HepG2 (cell line): ENCODE results near the gene RMDN2. TPM values are rescaled to one million over a fixed set of nuclear protein-coding genes. Genes with fewer than 3 reads are reported as not detected.
A peak's percentile ranks its signal among the peaks of the same experiment; 100 is the strongest.

Experiments
- ARHGAP35 ChIP-seq: sonication (generic); formaldehyde crosslinking; IDR thresholded peaks from 2 replicates; pipeline ENCODE4 v1.9.0; 2022; ENCODE audit warnings: mild to moderate bottlenecking, inconsistent platforms, moderate library complexity, missing genetic modification reagents, borderline replicate concordance
- ERF ChIP-seq: IDR thresholded peaks from 2 replicates; pipeline ENCODE4 v1.6.1; 2018; ENCODE audit warnings: missing biosample characterization, missing genetic modification reagents
- FOXJ3 ChIP-seq: sonication (generic); formaldehyde crosslinking; IDR thresholded peaks from 2 replicates; pipeline ENCODE4 v1.4.0; 2020; ENCODE audit warnings: missing genetic modification reagents, mild to moderate bottlenecking, borderline replicate concordance
- FOXP1 ChIP-seq, 2 experiments: fragments of 450-650 bp in 1 of 2; IDR thresholded peaks; 2 replicates each; pipeline ENCODE4 v1.6.1; 2017 to 2018; ENCODE audit warnings: antibody characterized with exemption in 1 of 2
- GTF3A ChIP-seq: sonication (generic); formaldehyde crosslinking; conservative IDR thresholded peaks from 2 replicates; pipeline ENCODE4 v1.4.0; 2020; ENCODE audit warnings: mild to moderate bottlenecking, missing genetic modification reagents
- IRX3 ChIP-seq: sonication (generic); formaldehyde crosslinking; IDR thresholded peaks from 2 replicates; pipeline ENCODE4 v1.8.1; 2023; ENCODE audit warnings: mild to moderate bottlenecking, low read depth, missing genetic modification reagents, borderline replicate concordance
- JDP2 ChIP-seq: sonication (generic); formaldehyde crosslinking; IDR thresholded peaks from 2 replicates; pipeline ENCODE4 v1.8.1; 2022; ENCODE audit warnings: missing genetic modification reagents, borderline replicate concordance
- KAT2B ChIP-seq: fragments of 150-350 bp; IDR thresholded peaks from 2 replicates; pipeline ENCODE4 v1.6.1; 2014; ENCODE audit warnings: low read depth, low read length, borderline replicate concordance
- NCOA5 ChIP-seq: sonication (generic); formaldehyde crosslinking; IDR thresholded peaks from 2 replicates; pipeline ENCODE4 v1.4.0; 2020; ENCODE audit warnings: missing genetic modification reagents
- RAD21 ChIP-seq: fragments of 450-650 bp; formaldehyde crosslinking; IDR thresholded peaks from 2 replicates; pipeline ENCODE4 v1.5.0; 2020; ENCODE audit warnings: mild to moderate bottlenecking
- RBM39 ChIP-seq: fragments of 200-400 bp; formaldehyde crosslinking; IDR thresholded peaks from one replicate; pipeline ENCODE4 v1.6.1; 2018; ENCODE audit warnings: antibody characterized with exemption, mild to moderate bottlenecking, low read depth, low read length; ENCODE audit not compliant: poor library complexity, severe bottlenecking
- STAG1 ChIP-seq: sonication (generic); formaldehyde crosslinking; IDR thresholded peaks from 2 replicates; pipeline ENCODE4 v1.4.0; 2020; ENCODE audit warnings: missing genetic modification reagents
- TCF7 ChIP-seq: sonication (generic); IDR thresholded peaks from 2 replicates; pipeline ENCODE4 v1.6.1; 2016; ENCODE audit warnings: antibody characterized with exemption, low read depth
- ZFP41 ChIP-seq: sonication (generic); formaldehyde crosslinking; IDR thresholded peaks from 2 replicates; pipeline ENCODE4 v1.4.0; 2020; ENCODE audit warnings: mild to moderate bottlenecking, missing genetic modification reagents, borderline replicate concordance
- ZNF101 ChIP-seq: sonication (generic); formaldehyde crosslinking; IDR thresholded peaks from 2 replicates; pipeline ENCODE4 v1.4.0; 2020; ENCODE audit warnings: mild to moderate bottlenecking, low read depth, missing genetic modification reagents, borderline replicate concordance
- ZNF143 ChIP-seq: sonication (generic); formaldehyde crosslinking; IDR thresholded peaks from 2 replicates; pipeline ENCODE4 v1.4.0; 2020; ENCODE audit warnings: missing genetic modification reagents
- polyA plus RNA-seq, 8 experiments: library from polyadenylated mRNA; depleted of rRNA in 3 of 8; stranded (reverse) in 7 of 8; unstranded in 1 of 8; fragments of >200 nt; fragmentation: Illumina TruSeq in 4 of 8; extraction: Trizol in 4 of 8; gene quantifications; 2 replicates each; pipeline versions ENCODE4 v1.2.1 to v1.2.3, GENCODE V29; 2011 to 2016; ENCODE audit warnings: low read depth in 4 of 8, missing spikeins in 1 of 8, mixed read lengths in 1 of 8; ENCODE audit not compliant: insufficient read depth in 1 of 8
- total RNA-seq, 5 experiments: library from RNA; depleted of rRNA; stranded (reverse); fragments of >200 nt; fragmentation: Illumina TruSeq; extraction: Trizol; gene quantifications; 2 replicates each; pipeline ENCODE4 v1.2.3, GENCODE V29; 2016; ENCODE audit warnings: low read depth in 1 of 5
- TF ChIP-seq, protein P1 (sequence below), 2 experiments: sonication (generic) in 1 of 2; formaldehyde crosslinking in 1 of 2; IDR thresholded peaks; 2 replicates each; pipeline versions ENCODE4 v1.6.1 to v1.9.0; 2014 to 2022; ENCODE audit warnings: antibody characterized with exemption in 1 of 2, borderline replicate concordance in 1 of 2, inconsistent platforms in 1 of 2, low read depth in 1 of 2, missing genetic modification reagents in 1 of 2
- TF ChIP-seq, protein P2 (sequence below): sonication (generic); formaldehyde crosslinking; IDR thresholded peaks from 2 replicates; pipeline ENCODE4 v1.5.1; 2020; ENCODE audit warnings: missing genetic modification reagents, mild to moderate bottlenecking, borderline replicate concordance
- TF ChIP-seq, protein P3 (sequence below): sonication (generic); formaldehyde crosslinking; IDR thresholded peaks from 2 replicates; pipeline ENCODE4 v1.4.0; 2020; ENCODE audit warnings: mild to moderate bottlenecking, missing genetic modification reagents, borderline replicate concordance

Gene RMDN2
- total and polyA plus RNA-seq, 2 of the 13 experiments (the other 11 are each of a cell fraction or from before 2014, with no cell fraction given), result 2.3 to 8.9 TPM

DNA sequence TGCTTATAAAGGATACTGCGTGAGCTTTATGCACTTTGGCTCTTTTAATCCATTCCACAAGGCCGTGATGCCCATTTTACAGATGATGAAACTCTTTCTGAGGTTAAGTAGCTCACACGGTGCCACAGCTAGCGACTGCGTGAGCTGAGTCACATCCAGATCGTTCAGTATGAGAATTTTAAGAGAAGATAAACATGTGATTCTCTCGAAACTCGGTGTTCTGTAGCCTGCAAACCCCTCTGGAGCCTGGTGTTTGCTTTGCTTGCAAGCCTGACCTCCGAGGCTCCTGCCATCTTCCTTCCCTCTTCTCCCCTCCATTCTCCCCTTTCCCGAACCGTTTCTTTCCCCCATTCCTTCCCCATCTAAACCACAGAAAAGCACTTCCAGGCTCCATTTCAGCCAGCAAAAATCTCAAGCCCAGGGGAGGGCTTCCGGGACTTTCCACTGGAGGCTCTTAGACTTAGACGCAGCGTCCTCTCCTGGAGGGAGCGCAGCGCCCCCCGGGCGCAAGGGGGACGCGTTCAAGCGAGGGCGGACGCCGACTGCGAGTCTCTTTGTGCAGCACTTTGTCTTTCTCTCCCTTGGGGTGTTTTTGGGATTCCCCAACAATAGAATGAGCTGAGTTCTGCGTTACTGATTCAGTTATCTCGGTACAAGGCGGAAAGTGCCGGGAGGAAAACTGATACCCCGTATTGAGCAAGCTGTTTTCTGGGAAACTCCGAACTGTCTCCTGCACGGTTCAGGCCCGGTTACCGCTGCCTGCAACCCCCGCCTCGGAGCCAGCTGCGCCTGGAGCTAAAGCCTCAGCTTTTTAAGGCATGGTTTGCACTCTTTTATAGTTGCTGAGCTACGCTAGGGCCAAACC, 112.9 kb downstream of the RMDN2 start (continued):
- TF ChIP-seq, protein P1, sequence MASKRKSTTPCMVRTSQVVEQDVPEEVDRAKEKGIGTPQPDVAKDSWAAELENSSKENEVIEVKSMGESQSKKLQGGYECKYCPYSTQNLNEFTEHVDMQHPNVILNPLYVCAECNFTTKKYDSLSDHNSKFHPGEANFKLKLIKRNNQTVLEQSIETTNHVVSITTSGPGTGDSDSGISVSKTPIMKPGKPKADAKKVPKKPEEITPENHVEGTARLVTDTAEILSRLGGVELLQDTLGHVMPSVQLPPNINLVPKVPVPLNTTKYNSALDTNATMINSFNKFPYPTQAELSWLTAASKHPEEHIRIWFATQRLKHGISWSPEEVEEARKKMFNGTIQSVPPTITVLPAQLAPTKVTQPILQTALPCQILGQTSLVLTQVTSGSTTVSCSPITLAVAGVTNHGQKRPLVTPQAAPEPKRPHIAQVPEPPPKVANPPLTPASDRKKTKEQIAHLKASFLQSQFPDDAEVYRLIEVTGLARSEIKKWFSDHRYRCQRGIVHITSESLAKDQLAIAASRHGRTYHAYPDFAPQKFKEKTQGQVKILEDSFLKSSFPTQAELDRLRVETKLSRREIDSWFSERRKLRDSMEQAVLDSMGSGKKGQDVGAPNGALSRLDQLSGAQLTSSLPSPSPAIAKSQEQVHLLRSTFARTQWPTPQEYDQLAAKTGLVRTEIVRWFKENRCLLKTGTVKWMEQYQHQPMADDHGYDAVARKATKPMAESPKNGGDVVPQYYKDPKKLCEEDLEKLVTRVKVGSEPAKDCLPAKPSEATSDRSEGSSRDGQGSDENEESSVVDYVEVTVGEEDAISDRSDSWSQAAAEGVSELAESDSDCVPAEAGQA (IDR thresholded peaks at IDR 0.05; ENCODE audit: low read depth), result no peak
- TF ChIP-seq, protein P1 (CRISPR knock-in tag; IDR thresholded peaks at IDR 0.05; ENCODE audit: borderline replicate concordance), result no peak
- TF ChIP-seq, protein P2, sequence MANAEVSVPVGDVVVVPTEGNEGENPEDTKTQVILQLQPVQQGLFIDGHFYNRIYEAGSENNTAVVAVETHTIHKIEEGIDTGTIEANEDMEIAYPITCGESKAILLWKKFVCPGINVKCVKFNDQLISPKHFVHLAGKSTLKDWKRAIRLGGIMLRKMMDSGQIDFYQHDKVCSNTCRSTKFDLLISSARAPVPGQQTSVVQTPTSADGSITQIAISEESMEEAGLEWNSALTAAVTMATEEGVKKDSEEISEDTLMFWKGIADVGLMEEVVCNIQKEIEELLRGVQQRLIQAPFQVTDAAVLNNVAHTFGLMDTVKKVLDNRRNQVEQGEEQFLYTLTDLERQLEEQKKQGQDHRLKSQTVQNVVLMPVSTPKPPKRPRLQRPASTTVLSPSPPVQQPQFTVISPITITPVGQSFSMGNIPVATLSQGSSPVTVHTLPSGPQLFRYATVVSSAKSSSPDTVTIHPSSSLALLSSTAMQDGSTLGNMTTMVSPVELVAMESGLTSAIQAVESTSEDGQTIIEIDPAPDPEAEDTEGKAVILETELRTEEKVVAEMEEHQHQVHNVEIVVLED (CRISPR knock-in tag), result no peak
- TF ChIP-seq STAG1 (CRISPR knock-in tag), result peak; percentile 48
- no peak for TF ChIP-seq FOXJ3 (CRISPR knock-in tag)
- no peak for TF ChIP-seq RBM39
- TF ChIP-seq TCF7, result no peak
- TF ChIP-seq GTF3A (CRISPR knock-in tag), result no peak
- TF ChIP-seq, protein P3, sequence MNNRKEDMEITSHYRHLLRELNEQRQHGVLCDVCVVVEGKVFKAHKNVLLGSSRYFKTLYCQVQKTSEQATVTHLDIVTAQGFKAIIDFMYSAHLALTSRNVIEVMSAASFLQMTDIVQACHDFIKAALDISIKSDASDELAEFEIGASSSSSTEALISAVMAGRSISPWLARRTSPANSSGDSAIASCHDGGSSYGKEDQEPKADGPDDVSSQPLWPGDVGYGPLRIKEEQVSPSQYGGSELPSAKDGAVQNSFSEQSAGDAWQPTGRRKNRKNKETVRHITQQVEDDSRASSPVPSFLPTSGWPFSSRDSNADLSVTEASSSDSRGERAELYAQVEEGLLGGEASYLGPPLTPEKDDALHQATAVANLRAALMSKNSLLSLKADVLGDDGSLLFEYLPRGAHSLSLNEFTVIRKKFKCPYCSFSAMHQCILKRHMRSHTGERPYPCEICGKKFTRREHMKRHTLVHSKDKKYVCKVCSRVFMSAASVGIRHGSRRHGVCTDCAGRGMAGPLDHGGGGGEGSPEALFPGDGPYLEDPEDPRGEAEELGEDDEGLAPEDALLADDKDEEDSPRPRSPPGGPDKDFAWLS (CRISPR knock-in tag), result no peak
- TF ChIP-seq ZNF101 (CRISPR knock-in tag), result no peak
- no peak for TF ChIP-seq IRX3 (CRISPR knock-in tag)
- no peak for TF ChIP-seq ARHGAP35
- no peak for TF ChIP-seq KAT2B
- 0 out of 2 replicates have a peak, but pooled peaks have one; percentile 21 for TF ChIP-seq ZNF143 (CRISPR knock-in tag)
- TF ChIP-seq RAD21 (CRISPR knock-in tag), result 0 out of 2 replicates have a peak, but pooled peaks have one; percentile 33
- no peak for TF ChIP-seq ZFP41 (CRISPR knock-in tag)
- no peak for TF ChIP-seq ERF (CRISPR knock-in tag)
- TF ChIP-seq JDP2 (CRISPR knock-in tag), result no peak
- TF ChIP-seq FOXP1 (IDR thresholded peaks at IDR 0.05), result no peak
- no peak for TF ChIP-seq FOXP1 (CRISPR knock-in tag; IDR thresholded peaks at IDR 0.05)
- no peak for TF ChIP-seq NCOA5 (CRISPR knock-in tag)
